OCI-LY1 (cell line): ENCODE measurements around the gene AMER2.

ENCODE experiments used
- H2AFZ ChIP-seq: fragments of 200-600 bp; sonication (generic), shearing (Covaris generic); 2 replicates; pipeline ENCODE4 v1.6.0; 2014; ENCODE audit warnings: antibody characterized with exemption, mild to moderate bottlenecking, low read length
- H3F3A ChIP-seq: fragments of 200-600 bp; sonication (generic), shearing (Covaris generic); 2 replicates; pipeline ENCODE4 v1.6.0; 2014; ENCODE audit warnings: mild to moderate bottlenecking, antibody characterized with exemption, low read length, moderate library complexity; ENCODE audit not compliant: insufficient read depth
- H3K27ac ChIP-seq: fragments of 200-600 bp; sonication (generic); 2 replicates; pipeline ENCODE4 v1.5.1; 2014; ENCODE audit warnings: low read length, mixed run types, mild to moderate bottlenecking, low read depth; ENCODE audit not compliant: poor library complexity, severe bottlenecking
- H3K27me3 ChIP-seq: fragments of 200-600 bp; sonication (generic); 2 replicates; pipeline ENCODE4 v1.6.0; 2014; ENCODE audit warnings: antibody characterized with exemption, mild to moderate bottlenecking, low read length, moderate library complexity; ENCODE audit not compliant: insufficient read depth
- H3K36me3 ChIP-seq: fragments of 200-600 bp; sonication (generic); 2 replicates; pipeline ENCODE4 v1.6.1; 2014; ENCODE audit warnings: mild to moderate bottlenecking, antibody characterized with exemption, low read length, moderate library complexity, mixed read lengths; ENCODE audit not compliant: insufficient read depth
- H3K4me1 ChIP-seq: fragments of 200-600 bp; sonication (generic); 2 replicates; pipeline ENCODE4 v1.5.1; 2014; ENCODE audit warnings: mild to moderate bottlenecking, low read length, moderate library complexity; ENCODE audit not compliant: insufficient read depth, severe bottlenecking
- H3K4me2 ChIP-seq: fragments of 200-600 bp; sonication (generic), shearing (Covaris generic); 2 replicates; pipeline ENCODE4 v1.6.1; 2014; ENCODE audit warnings: low read length
- H3K4me3 ChIP-seq: fragments of 200-600 bp; sonication (generic); 2 replicates; pipeline ENCODE4 v1.5.1; 2014; ENCODE audit warnings: low read length, low read depth, mild to moderate bottlenecking, mixed read lengths; ENCODE audit not compliant: poor library complexity, severe bottlenecking
- H3K79me2 ChIP-seq: fragments of 200-600 bp; shearing (Covaris generic); 2 replicates; pipeline ENCODE4 v1.6.1; 2016; ENCODE audit warnings: mixed run types, low read length, mixed read lengths; ENCODE audit not compliant: insufficient read depth
- H3K9ac ChIP-seq: fragments of 200-600 bp; sonication (generic), shearing (Covaris generic); 2 replicates; pipeline ENCODE4 v1.6.1; 2014; ENCODE audit warnings: mild to moderate bottlenecking, low read length, mixed read lengths
- H3K9me2 ChIP-seq: fragments of 200-600 bp; sonication (generic), shearing (Covaris generic); 2 replicates; pipeline ENCODE4 v1.6.1; 2014; ENCODE audit warnings: low read depth, mild to moderate bottlenecking, low read length, mixed read lengths
- H3K9me3 ChIP-seq: fragments of 200-600 bp; shearing (Covaris generic); 2 replicates; pipeline ENCODE4 v1.6.1; 2014; ENCODE audit warnings: low read length, mixed read lengths
- H4K20me1 ChIP-seq: fragments of 200-600 bp; sonication (generic), shearing (Covaris generic); 2 replicates; pipeline ENCODE4 v1.6.0; 2016; ENCODE audit warnings: mild to moderate bottlenecking, low read length; ENCODE audit not compliant: insufficient read depth
- CTCF ChIP-seq: fragments of 200-600 bp; sonication (generic), shearing (Covaris generic); IDR thresholded peaks from 2 replicates; pipeline ENCODE4 v1.5.1; 2017; ENCODE audit warnings: mild to moderate bottlenecking, antibody characterized with exemption, low read length, moderate library complexity, mixed read lengths
- EZH2 ChIP-seq: fragments of 200-600 bp; sonication (generic), shearing (Covaris generic); IDR thresholded peaks from 2 replicates; pipeline ENCODE4 v1.8.0; 2017; ENCODE audit warnings: borderline replicate concordance, mixed run types, mild to moderate bottlenecking, antibody characterized with exemption, low read length, moderate library complexity, mixed read lengths

The AMER2 gene

DNA sequence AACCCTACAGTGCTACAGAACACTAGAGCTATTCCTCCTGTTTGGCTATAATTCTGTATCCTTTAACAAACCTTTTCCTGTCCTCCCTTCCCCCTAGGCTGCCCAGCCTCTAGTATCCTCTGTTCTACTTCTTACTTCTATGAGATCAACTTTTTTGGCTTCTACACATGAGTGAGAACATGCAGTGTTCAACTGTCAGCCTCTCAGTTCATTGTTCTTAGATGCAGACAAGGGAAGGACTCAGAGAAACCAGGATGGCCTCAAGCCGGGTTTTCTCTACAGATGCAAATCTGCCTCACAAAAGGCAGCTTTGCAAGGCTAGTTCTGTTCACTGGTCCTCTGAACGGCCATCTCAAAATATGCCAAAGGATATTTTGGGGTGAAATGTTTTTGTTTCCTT, 18.4 kb downstream of the AMER2 start:
- H3K4me2 ChIP-seq, result no peak overlapping the region
- H3K4me3 ChIP-seq, result no peak overlapping the region
- peaks cover 3% of the 10 kb centered on the region; the same call in 1 of the 2 replicates for H3K27me3 ChIP-seq
- no peak overlapping the region for H3K9ac ChIP-seq
- no peak overlapping the region for H3K27ac ChIP-seq
- no peaks in the 10 kb centered on the region for H3K9me2 ChIP-seq
- no peaks in the 10 kb centered on the region for H3K36me3 ChIP-seq
- no peaks in the 10 kb centered on the region for H3K4me1 ChIP-seq
- no peak overlapping the region for H2AFZ ChIP-seq
- no peaks in the 10 kb centered on the region for H3K79me2 ChIP-seq
- H3F3A ChIP-seq, result no peaks in the 10 kb centered on the region
- no peaks in the 10 kb centered on the region for H3K9me3 ChIP-seq
- no peaks in the 10 kb centered on the region for H4K20me1 ChIP-seq
- no peak for TF ChIP-seq CTCF
- TF ChIP-seq EZH2, result no peak

DNA sequence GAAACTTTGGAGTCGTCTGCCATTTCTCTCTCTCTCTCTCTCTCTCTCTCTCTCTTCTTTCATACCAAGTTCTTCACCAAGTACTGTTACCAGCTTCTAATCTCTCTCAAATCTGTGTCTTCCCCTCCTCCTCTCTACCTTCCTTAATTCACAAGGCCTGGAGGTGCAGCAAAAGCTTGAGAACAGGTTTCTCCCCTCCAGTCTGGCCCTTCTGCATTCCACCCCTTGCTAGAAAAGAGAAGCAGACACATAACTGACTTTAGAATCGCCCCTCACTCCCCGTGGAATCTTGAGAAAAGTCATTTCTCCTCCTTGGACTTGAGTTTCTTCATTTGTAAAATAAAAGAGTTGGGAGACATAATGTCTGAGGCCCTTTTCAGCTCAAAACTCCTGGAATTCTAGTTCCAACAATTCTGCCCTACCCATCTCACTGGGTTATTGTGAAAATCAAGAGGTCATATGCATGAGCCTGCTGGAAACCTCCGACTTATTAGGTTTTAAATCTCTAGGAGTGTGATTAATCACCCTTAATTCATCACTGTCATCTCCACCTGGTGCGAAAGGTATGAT, 20.4 kb downstream of the AMER2 start:
- no peaks in the 10 kb centered on the region for H3K9me3 ChIP-seq
- H3K9ac ChIP-seq, result no peak overlapping the region
- H3K4me2 ChIP-seq, result no peak overlapping the region
- peaks cover 3% of the 10 kb centered on the region; the same call in 1 of the 2 replicates for H3K27me3 ChIP-seq
- H3K4me1 ChIP-seq, result no peaks in the 10 kb centered on the region
- no peaks in the 10 kb centered on the region for H4K20me1 ChIP-seq
- H3K79me2 ChIP-seq, result no peaks in the 10 kb centered on the region
- no peak overlapping the region for H2AFZ ChIP-seq
- H3F3A ChIP-seq, result no peaks in the 10 kb centered on the region
- TF ChIP-seq EZH2, result no peak
- no peak for TF ChIP-seq CTCF
- H3K4me3 ChIP-seq, result no peak overlapping the region
- H3K27ac ChIP-seq, result no peak overlapping the region
- H3K9me2 ChIP-seq, result no peaks in the 10 kb centered on the region
- H3K36me3 ChIP-seq, result no peaks in the 10 kb centered on the region

GRCh38 chr13:25149711-25150110, 22.4 kb downstream of the AMER2 start:
- no peak for TF ChIP-seq EZH2
- no peak for TF ChIP-seq CTCF
- no peak overlapping the region for H3K9ac ChIP-seq
- H3K36me3 ChIP-seq, result no peaks in the 10 kb centered on the region
- no peaks in the 10 kb centered on the region for H4K20me1 ChIP-seq
- no peak overlapping the region for H3K4me3 ChIP-seq
- H3K9me2 ChIP-seq, result no peaks in the 10 kb centered on the region
- no peak overlapping the region for H3K27ac ChIP-seq
- H3F3A ChIP-seq, result no peaks in the 10 kb centered on the region
- H3K4me2 ChIP-seq, result no peak overlapping the region
- peaks cover 3% of the 10 kb centered on the region; the same call in 1 of the 2 replicates for H3K27me3 ChIP-seq
- no peaks in the 10 kb centered on the region for H3K79me2 ChIP-seq
- no peaks in the 10 kb centered on the region for H3K9me3 ChIP-seq
- H2AFZ ChIP-seq, result no peak overlapping the region
- no peaks in the 10 kb centered on the region for H3K4me1 ChIP-seq
